Activated CD8-positive, alpha-beta memory T cell treated with anti-CD3 and anti-CD28 coated beads for 36 hours (primary cell): ENCODE data around the gene CAMTA1. TPM values are rescaled to one million over a fixed set of nuclear protein-coding genes. Genes with fewer than 3 reads are reported as not detected.

Source experiments
- CTCF ChIA-PET: fragments of 350-600 bp; sonication (Branson Sonifier 250); formaldehyde crosslinking; loops from one replicate; lab custom pipeline; 2021; ENCODE audit warnings: antibody characterized with exemption; lab: Charles Lee
- POLR2A ChIA-PET: fragments of 350-600 bp; sonication (Branson Sonifier 250); formaldehyde crosslinking; loops from one replicate; lab custom pipeline; 2021; ENCODE audit warnings: antibody characterized with exemption; lab: Charles Lee
- total RNA-seq, 2 experiments: library from RNA; stranded (reverse); gene quantifications; one replicate each; pipeline ENCODE4 v1.2.3, GENCODE V29; 2021

CAMTA1 gene
- total RNA-seq, 2 experiments from 2014 or later, result 66.5 to 72.5 TPM

DNA sequence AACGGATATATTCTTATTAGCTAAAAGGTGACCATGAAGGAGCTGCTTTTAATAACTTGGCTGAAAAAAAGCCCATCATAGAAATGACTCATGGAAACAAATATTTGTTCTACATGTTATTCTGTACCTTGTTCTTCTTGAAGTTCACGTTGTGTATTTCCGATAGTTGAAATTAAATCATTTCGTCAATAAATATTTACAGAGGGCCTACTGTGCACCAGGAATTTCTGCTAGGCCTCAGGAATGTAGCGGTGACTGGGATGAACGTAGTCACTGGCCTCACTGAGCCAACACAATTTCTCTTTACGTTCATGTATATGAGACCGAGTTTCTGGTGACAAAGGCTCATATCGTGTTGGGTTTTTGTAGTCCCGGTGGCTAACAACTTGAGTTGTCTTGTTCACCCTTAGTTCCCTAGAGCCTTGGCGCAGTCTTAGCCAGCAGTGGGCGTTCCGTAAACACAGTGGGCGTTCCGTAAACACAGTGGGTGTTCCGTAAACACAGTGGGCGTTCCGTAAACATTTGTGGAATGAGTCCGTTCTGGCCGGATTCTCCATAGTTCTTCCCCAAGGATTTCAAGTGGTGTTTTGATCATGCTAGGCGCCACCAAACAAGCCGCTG is 932.6 kb downstream of the CAMTA1 start:
- POLR2A ChIA-PET, result no interaction called here
- CTCF ChIA-PET, result interaction anchor here (0.7 to 1.6 kb wide), 3 partner anchors 34 to 48 kb away, joined by 3 read pairs; no protein-coding TSS in a partner anchor

DNA sequence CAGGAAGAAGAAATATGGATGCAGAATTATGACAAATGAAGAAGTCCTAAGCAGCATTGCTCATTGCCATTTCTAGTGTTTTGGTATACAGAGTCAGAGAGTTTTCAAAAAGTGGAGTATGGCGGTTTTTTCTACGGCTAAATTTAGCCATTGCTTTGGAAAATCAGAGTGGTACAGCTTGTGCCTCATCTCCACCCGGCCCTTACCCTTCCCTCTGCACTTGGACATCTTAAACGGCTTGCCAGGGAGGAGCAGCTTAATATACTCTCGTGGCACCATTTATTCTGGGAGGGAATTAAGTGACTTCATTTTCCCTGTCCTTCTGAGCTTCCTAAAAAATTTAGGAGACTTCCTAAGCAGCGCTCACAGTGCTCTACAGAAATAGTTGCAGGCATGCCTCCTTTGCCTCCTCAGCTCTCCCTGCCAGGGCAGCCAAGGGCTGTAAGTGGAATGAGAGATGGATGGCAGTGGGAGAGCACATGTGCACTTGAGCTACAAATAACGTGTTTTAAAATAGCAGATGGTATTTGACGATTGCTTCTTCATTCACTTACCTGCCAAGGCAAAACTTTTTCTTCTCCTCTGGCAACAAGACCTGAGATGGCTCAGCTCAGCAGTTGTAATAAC is 934.3 kb downstream of the CAMTA1 start:
- CTCF ChIA-PET, result interaction anchor here (1.6 kb wide), 1 partner anchor 50 kb away, joined by 3 read pairs; no protein-coding TSS in a partner anchor
- POLR2A ChIA-PET, result no interaction called here

- POLR2A ChIA-PET, result no interaction called here
- CTCF ChIA-PET, result interaction anchor here (1.2 kb wide), 2 partner anchors 27 to 30 kb away, joined by 4 to 6 read pairs; no protein-coding TSS in a partner anchor
Observed at GRCh38 chr1:7721940-7722669, 936.9 kb downstream of the CAMTA1 start.

DNA sequence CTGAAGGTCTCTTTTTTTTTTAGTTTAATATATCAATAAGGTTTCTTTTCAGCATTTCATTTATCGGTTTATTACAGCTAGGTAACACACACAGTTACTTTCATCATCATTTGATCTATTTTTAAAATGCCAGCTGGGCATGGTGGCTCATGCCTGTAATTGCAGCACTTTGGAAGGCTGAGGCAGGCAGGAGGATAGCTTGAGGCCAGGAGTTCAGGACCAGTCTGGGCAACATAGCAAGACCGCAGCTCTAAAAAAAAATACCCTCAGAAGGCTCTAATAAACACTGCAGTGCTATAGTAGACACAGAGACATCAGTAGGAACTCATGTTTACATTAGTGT is 937.4 kb downstream of the CAMTA1 start:
- ChIA-PET CTCF (interaction anchor here (1.2 kb wide), 2 partner anchors 27 to 30 kb away, joined by 4 to 6 read pairs; no protein-coding TSS in a partner anchor), POLR2A (no interaction called here)

- CTCF ChIA-PET, result interaction anchor here (0.6 to 1.6 kb wide), 3 partner anchors 10 to 100 kb away, joined by 3 to 4 read pairs (median 3); no protein-coding TSS in a partner anchor
- POLR2A ChIA-PET, result no interaction called here
Observed at GRCh38 chr1:7726623-7727022, 941.4 kb downstream of the CAMTA1 start.

GRCh38 chr1:7727809-7728471 is 942.7 kb downstream of the CAMTA1 start:
- CTCF ChIA-PET, result no interaction called here

DNA sequence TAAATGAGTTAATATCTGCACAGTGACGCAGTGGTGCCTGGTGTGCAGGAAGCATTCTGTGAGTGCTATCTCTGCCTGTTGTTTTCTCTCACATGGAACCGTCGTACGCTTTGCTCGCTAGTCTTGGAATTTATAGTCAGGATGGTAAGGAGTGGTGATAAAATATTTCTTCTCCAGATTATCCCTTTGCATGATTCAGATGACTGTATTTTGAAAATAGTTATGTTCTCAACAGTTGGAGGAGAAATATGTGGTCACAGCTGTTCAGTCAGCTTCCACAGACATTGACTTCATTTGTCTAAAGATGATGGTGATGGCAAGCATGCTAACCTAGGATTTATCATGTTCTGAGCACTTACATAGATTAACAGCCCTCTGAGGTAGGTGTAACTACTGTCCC is 944.5 kb downstream of the CAMTA1 start:
- POLR2A ChIA-PET, result no interaction called here
- CTCF ChIA-PET, result no interaction called here

More at GRCh38 chr1:7727809-7728471, 942.7 kb downstream of the CAMTA1 start:
- POLR2A ChIA-PET, result no interaction called here

DNA sequence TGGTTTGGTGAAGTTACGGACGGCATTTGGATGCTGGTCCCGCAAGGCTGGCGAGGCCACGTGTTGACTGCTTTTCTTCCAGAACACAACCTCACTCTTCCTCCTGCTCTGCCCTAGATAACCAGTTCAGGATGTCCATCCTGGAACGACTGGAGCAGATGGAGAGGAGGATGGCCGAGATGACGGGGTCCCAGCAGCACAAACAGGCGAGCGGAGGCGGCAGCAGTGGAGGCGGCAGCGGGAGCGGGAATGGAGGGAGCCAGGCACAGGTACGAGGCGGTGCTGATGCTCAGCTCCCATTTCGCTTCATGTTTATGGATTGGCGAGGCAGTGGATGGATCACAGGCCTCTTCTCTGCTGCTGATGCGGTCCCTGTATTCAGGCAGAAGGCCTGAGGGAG is 947.1 kb downstream of the CAMTA1 start:
- CTCF ChIA-PET, result no interaction called here
- POLR2A ChIA-PET, result no interaction called here

GRCh38 chr1:7733276-7733675 is 948.0 kb downstream of the CAMTA1 start:
- ChIA-PET CTCF (no interaction called here), POLR2A (no interaction called here)

- ChIA-PET POLR2A (interaction anchor here (0.6 kb wide), 1 partner anchor 58 kb away, joined by 3 read pairs; no protein-coding TSS in a partner anchor), CTCF (no interaction called here)
Observed at GRCh38 chr1:7738044-7738443, 952.8 kb downstream of the CAMTA1 start.

DNA sequence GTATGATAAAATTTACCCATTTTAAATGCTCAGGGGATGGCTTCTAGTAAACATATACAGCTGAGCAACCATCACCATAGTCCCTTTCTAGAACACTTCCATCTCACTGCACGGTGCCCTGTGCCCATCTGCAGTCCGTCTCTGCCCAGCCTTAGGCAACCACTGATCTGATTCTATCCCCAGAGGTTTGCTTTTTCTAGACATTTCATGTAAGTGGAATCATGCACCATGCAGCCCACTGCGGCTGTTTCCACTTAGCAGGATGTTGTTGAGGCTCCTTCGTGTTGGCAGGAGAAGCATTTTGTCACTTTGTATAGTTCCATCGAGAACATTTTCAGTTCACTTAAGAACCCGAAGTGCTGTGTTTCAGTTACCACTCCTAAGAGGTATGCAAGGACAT is 958.1 kb downstream of the CAMTA1 start:
- ChIA-PET CTCF (no interaction called here), POLR2A (no interaction called here)

- POLR2A ChIA-PET, result no interaction called here
- CTCF ChIA-PET, result interaction anchor here (10.4 kb wide), 1 partner anchor 77 kb away, joined by 185 read pairs; no protein-coding TSS in a partner anchor
Observed at GRCh38 chr1:7744882-7745281, 959.6 kb downstream of the CAMTA1 start.

GRCh38 chr1:7745783-7746182 is 960.5 kb downstream of the CAMTA1 start:
- CTCF ChIA-PET, result interaction anchor here (10.4 kb wide), 1 partner anchor 78 kb away, joined by 185 read pairs; no protein-coding TSS in a partner anchor
- POLR2A ChIA-PET, result no interaction called here

DNA sequence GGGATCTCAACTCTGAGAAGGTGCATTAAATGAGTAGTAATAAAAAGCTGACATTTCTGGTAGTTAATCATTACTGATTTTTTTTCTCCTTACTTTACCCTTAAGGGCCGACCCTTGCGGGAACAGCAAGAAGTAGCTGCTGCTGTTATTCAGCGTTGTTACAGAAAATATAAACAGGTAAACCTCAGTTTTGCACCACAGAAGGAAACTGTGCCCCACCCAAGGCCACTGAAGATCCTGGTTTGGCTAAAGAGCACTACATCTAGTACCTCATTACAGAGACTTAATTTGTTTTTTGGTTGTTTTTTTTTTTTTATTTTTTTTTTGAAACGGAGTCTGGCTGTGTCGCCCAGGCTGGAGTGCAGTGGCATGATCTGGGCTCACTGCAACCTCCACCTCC is 962.4 kb downstream of the CAMTA1 start:
- CTCF ChIA-PET, result interaction anchor here (10.4 kb wide), 1 partner anchor 79 kb away, joined by 185 read pairs; no protein-coding TSS in a partner anchor
- POLR2A ChIA-PET, result no interaction called here

- POLR2A ChIA-PET, result no interaction called here
- CTCF ChIA-PET, result interaction anchor here (1.6 to 10.4 kb wide), 2 partner anchors 26 to 81 kb away, joined by 4 to 185 read pairs; no protein-coding TSS in a partner anchor
Observed at GRCh38 chr1:7749126-7749525, 963.9 kb downstream of the CAMTA1 start.

DNA sequence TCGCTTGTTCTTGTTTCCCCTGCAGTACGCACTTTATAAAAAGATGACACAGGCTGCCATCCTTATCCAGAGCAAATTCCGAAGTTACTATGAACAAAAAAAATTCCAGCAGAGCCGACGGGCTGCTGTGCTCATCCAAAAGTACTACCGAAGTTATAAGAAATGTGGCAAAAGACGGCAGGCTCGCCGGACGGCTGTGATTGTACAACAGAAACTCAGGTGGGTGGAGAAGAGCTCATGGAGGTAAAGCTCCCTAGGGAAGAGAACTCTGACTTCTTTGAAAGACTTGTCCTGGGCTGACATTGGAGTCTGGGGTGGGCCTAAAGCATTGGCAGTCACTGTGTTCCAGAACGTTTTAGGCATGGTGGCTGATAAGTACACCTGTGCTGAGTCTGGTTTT is 965.9 kb downstream of the CAMTA1 start:
- CTCF ChIA-PET, result interaction anchor here (0.8 to 10.4 kb wide), 5 partner anchors 34 to 83 kb away, joined by 3 to 185 read pairs (median 4); no protein-coding TSS in a partner anchor
- POLR2A ChIA-PET, result no interaction called here

GRCh38 chr1:7752512-7753417 is 967.5 kb downstream of the CAMTA1 start:
- ChIA-PET CTCF (interaction anchor here (0.7 to 10.4 kb wide), 19 partner anchors 9 to 100 kb away, joined by 3 to 185 read pairs (median 4); partner anchors contain the start of gene VAMP3), POLR2A (interaction anchor here (0.5 kb wide), 1 partner anchor 105 kb away, joined by 4 read pairs; no protein-coding TSS in a partner anchor)

DNA sequence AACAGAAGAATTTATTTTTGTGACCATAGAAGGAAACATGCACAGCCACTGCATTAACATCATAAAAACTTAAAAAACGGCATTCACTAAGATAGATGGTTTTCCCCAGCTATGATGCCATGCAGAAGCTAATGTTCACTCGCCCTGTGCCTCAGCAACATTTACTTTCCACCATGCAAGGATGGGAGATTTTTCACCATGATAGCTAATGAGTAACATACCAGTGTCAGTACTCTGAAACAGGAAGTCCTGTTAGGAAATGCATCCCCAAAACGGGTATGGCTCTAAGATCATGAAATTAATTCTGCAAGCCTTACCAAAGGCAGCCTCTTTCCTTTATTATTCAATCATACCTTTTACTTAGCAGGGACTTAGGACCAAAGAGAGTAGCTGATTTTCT is 968.4 kb downstream of the CAMTA1 start:
- CTCF ChIA-PET, result interaction anchor here (1.1 to 10.4 kb wide), 11 partner anchors 8 to 85 kb away, joined by 3 to 185 read pairs (median 6); partner anchors contain the start of gene VAMP3
- POLR2A ChIA-PET, result no interaction called here
